ENCODE data around the gene ANOS1.

Gene ANOS1

DNA sequence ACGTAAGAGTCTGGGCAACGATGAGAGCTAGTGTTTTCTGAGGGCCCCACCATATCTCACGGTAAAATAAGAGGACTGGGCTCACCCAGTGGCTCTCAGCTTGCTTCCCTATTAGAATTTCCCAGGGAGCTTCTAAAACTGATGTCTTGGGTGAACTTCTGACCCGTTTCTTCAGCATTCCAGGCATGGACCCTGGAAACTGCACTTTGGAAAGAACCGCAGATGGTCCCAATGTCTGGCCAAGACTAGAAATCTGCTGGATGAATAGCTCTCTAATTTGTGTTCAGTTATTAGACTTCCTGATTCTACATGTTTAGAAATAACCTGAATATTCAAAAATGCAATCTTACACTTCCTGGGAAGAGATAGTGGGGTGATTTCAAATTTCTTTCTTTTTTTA is 127.8 kb downstream of the ANOS1 start:
- TF ChIP-seq, protein P1, sequence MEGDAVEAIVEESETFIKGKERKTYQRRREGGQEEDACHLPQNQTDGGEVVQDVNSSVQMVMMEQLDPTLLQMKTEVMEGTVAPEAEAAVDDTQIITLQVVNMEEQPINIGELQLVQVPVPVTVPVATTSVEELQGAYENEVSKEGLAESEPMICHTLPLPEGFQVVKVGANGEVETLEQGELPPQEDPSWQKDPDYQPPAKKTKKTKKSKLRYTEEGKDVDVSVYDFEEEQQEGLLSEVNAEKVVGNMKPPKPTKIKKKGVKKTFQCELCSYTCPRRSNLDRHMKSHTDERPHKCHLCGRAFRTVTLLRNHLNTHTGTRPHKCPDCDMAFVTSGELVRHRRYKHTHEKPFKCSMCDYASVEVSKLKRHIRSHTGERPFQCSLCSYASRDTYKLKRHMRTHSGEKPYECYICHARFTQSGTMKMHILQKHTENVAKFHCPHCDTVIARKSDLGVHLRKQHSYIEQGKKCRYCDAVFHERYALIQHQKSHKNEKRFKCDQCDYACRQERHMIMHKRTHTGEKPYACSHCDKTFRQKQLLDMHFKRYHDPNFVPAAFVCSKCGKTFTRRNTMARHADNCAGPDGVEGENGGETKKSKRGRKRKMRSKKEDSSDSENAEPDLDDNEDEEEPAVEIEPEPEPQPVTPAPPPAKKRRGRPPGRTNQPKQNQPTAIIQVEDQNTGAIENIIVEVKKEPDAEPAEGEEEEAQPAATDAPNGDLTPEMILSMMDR (conservative IDR thresholded peaks at IDR 0.05; ENCODE audit: low read depth): no peak
- POLR2A ChIA-PET (ENCODE audit: low non-redundant PET): no interaction called here

GRCh38 chrX:8591501-8591900 is 140.4 kb downstream of the ANOS1 start:
- no peak for DNase-seq (ENCODE audit: low spot score)
- ChIA-PET CTCF (no interaction called here), POLR2A (ENCODE audit: low non-redundant PET) (no interaction called here)
- TF ChIP-seq, protein P1 (conservative IDR thresholded peaks at IDR 0.05; ENCODE audit: low read depth): no peak
- no peak overlapping the region for H3K27ac ChIP-seq

More for the DNA sequence above, 127.8 kb downstream of the ANOS1 start:
- no peak for DNase-seq (ENCODE audit: low spot score)
- CTCF ChIA-PET: no interaction called here
- no peak overlapping the region for H3K27ac ChIP-seq

DNA sequence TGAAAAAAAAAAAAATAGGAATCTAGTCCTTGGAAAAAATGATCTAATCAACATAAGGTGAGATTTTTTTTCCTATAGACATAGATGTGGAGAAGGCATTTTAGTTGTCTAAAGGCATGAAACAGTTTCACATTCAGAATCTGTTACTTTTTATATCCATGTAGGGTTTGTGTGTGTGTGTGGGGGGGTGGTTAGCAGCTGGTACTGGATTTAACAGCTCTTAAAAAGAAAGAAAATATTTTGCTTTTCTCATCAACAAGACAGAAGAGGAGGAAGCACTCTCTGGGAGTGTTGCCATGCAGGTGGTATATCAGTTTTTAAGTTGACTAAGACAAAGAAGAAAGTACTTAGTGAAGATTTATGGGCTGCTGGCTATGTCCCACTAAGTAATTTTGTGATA is 145.0 kb downstream of the ANOS1 start:
- DNase-seq (ENCODE audit: low spot score): no peak
- TF ChIP-seq, protein P1 (conservative IDR thresholded peaks at IDR 0.05; ENCODE audit: low read depth): no peak
- CTCF ChIA-PET: no interaction called here

DNA sequence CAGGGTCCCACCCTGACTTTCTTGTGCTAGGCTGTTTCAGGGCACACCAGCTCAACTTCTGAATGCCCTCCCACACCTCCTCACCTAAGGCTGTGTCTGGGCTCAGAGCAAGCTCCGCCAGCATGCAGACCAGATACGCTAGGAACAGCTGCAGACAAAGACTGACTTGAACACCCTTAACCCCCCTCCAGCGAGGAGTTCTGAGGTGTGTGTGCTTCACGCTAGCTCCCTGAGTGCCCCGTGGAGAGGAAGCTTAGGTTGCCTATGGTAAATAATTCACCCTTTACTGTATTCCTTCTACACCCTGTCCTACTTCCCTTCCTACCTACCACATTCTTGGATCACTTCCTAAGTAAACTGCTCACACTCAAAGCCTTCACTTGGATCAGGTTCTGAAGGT is 152.3 kb downstream of the ANOS1 start:
- POLR2A ChIA-PET (ENCODE audit: low non-redundant PET): no interaction called here

More for the DNA sequence above, 145.0 kb downstream of the ANOS1 start:
- H3K27ac ChIP-seq: no peak overlapping the region
- POLR2A ChIA-PET (ENCODE audit: low non-redundant PET): no interaction called here

DNA sequence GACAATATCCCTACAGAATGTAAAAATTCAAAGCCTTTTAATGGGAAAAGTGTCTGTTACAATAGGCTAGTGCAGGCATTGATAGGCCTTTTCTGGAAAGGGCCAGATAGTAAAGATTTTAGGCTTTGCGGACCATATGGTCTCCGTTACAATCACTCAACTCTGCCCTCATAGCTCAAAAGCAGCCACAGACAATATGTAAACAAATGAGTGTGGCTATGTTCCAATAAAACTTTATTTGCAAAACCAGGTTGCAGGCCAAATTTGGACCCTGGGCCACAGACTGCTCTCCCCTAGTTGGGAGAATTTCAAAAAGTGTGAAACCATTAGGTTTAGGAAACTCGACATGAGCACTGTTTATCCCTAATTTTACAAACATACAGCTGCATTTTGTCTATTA is 155.1 kb downstream of the ANOS1 start:
- POLR2A ChIA-PET (ENCODE audit: low non-redundant PET): no interaction called here

More for the DNA sequence above, 152.3 kb downstream of the ANOS1 start:
- no peak for DNase-seq (ENCODE audit: low spot score)
- TF ChIP-seq, protein P1 (conservative IDR thresholded peaks at IDR 0.05; ENCODE audit: low read depth): no peak
- CTCF ChIA-PET: no interaction called here
- H3K27ac ChIP-seq: no peak overlapping the region

DNA sequence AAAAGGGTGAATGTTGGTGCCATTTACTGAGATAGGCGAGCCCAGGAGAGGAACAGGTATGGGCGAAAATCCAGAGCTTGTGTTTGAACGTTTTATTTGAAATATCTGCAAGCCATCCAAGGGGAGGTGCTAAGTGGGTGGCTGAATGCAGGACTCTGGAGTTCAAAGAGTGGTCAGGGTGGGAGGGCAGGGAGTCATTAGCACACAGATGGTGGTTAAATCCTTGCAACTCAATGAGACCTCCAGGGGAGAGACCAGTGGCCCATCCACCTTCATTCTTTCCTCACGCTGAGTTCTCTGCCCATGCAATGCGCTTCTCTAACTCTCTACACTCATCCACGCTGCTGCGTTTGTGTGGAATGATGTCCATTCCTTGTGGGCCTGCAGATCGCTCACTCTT is 166.2 kb downstream of the ANOS1 start:
- CTCF ChIA-PET: no interaction called here
- POLR2A ChIA-PET (ENCODE audit: low non-redundant PET): no interaction called here
- no peak for DNase-seq (ENCODE audit: low spot score)
- TF ChIP-seq, protein P1 (conservative IDR thresholded peaks at IDR 0.05; ENCODE audit: low read depth): no peak
- no peak overlapping the region for H3K27ac ChIP-seq

More for the DNA sequence above, 155.1 kb downstream of the ANOS1 start:
- CTCF ChIA-PET: interaction anchor here (0.6 kb wide), 1 partner anchor 161 kb away, joined by 4 read pairs; no protein-coding TSS in a partner anchor
- no peak for DNase-seq (ENCODE audit: low spot score)
- TF ChIP-seq, protein P1 (conservative IDR thresholded peaks at IDR 0.05; ENCODE audit: low read depth): no peak
- no peak overlapping the region for H3K27ac ChIP-seq

GRCh38 chrX:8548446-8548845 is 183.5 kb downstream of the ANOS1 start:
- TF ChIP-seq, protein P1 (conservative IDR thresholded peaks at IDR 0.05; ENCODE audit: low read depth): no peak
- DNase-seq (ENCODE audit: low spot score): no peak
- CTCF ChIA-PET: no interaction called here
- POLR2A ChIA-PET (ENCODE audit: low non-redundant PET): no interaction called here
- no peak overlapping the region for H3K27ac ChIP-seq

Measured in RWPE1 (cell line).